ENCODE data around the gene FHAD1. TPM values are rescaled to one million over a fixed set of nuclear protein-coding genes. Genes with fewer than 3 reads are reported as not detected.

FHAD1 gene
- total RNA-seq, 1 experiment from 2014 or later, result 1.9 TPM

DNA sequence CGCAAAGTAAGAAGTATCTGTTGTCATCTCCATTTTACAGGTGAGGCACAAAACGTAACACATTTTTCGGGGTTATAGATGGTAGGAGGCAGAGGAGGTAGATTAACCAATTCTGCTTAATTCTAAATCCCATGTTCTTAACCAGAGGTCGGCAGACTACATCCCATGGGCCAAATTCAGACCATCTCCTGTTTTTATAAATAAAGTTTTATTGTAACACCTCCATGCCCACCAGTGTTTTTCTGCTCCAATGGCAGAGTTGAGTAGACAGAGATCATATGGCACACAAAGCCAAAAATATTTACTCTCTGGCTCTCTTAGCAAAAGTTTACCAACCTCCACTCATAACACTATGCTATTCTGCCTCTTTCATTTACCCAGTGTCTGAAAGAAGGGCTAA lies 30.9 kb downstream of the FHAD1 start:
- H3K79me2 ChIP-seq (ENCODE audit: insufficient read depth, low read length), result no peaks in the 10 kb centered on the region
- no peak overlapping the region for H4K8ac ChIP-seq (replicated peaks; ENCODE audit: insufficient read length, low read depth, low read length)
- no peak overlapping the region for H3K18ac ChIP-seq (ENCODE audit: insufficient read length, low read depth, low read length)
- no peak overlapping the region for H2BK20ac ChIP-seq (ENCODE audit: low read depth, low read length, poor library complexity, severe bottlenecking)
- no peak for DNase-seq
- WGBS (ENCODE audit: extremely low coverage, insufficient read length, low lambda C conversion rate), result no CpG with 5 or more reads among the region's 4 CpGs
- H2AK5ac ChIP-seq (ENCODE audit: insufficient read length, low read length), result no peak overlapping the region
- no peak overlapping the region for H3K9ac ChIP-seq (ENCODE audit: extremely low read depth, insufficient read length, low read length)
- no peak overlapping the region for H3K27ac ChIP-seq (ENCODE audit: insufficient read length, low read depth, low read length)
- no peaks in the 10 kb centered on the region for H3K79me1 ChIP-seq (ENCODE audit: insufficient read depth, low read depth, low read length, poor library complexity, severe bottlenecking)
- H3K23ac ChIP-seq (ENCODE audit: insufficient read length, low read depth, low read length), result no peak overlapping the region
- Mint-ChIP-seq H3K27me3 (ENCODE audit: low read depth) (peaks cover 7% of the 10 kb centered on the region; the same call in 1 of the 2 replicates), H3K36me3 (ENCODE audit: insufficient read depth in 1 of 3, low read depth in 3 of 3) (no peaks in the 10 kb centered on the region), H3K9me3 (no peaks in the 10 kb centered on the region), H3K4me3 (no peak overlapping the region), H3K27ac (no peak overlapping the region), H3K4me1 (peaks cover 6% of the 10 kb centered on the region in 2 experiments; a peak in 3 of 4 replicates)
- no peaks in the 10 kb centered on the region for H3K27me3 ChIP-seq (ENCODE audit: insufficient read depth, low read length)
- no peak overlapping the region for H3T11ph ChIP-seq (ENCODE audit: low read length)
- H3K14ac ChIP-seq (ENCODE audit: insufficient read depth, low read length), result no peak overlapping the region
- no peak overlapping the region for H2BK120ac ChIP-seq (ENCODE audit: low read depth, low read length, poor library complexity, severe bottlenecking)
- no peak overlapping the region for H3K56ac ChIP-seq (ENCODE audit: insufficient read length, low read depth, low read length)
- H4K20me1 ChIP-seq (ENCODE audit: control insufficient read depth, insufficient read depth, insufficient read length), result no peaks in the 10 kb centered on the region
- H3K4me2 ChIP-seq (ENCODE audit: insufficient read depth, insufficient read length, low read length), result no peak overlapping the region
- no peak overlapping the region for H2BK12ac ChIP-seq (ENCODE audit: insufficient read length, low read depth, low read length)
- no peak overlapping the region for H2BK15ac ChIP-seq (ENCODE audit: low read depth, low read length)
- no peaks in the 10 kb centered on the region for H3K9me3 ChIP-seq (ENCODE audit: control insufficient read depth, low read depth, low read length)
- no peak overlapping the region for H2BK5ac ChIP-seq (ENCODE audit: insufficient read length, low read length)
- H4K91ac ChIP-seq (ENCODE audit: insufficient read length, low read depth, low read length), result no peak overlapping the region
- H2AFZ ChIP-seq (ENCODE audit: low read length), result no peak overlapping the region
- no peaks in the 10 kb centered on the region for H3K4me1 ChIP-seq (ENCODE audit: insufficient read depth, low read length)
- H3K23me2 ChIP-seq (ENCODE audit: insufficient read length, low read depth, low read length, poor library complexity, severe bottlenecking), result no peaks in the 10 kb centered on the region
- H3K4ac ChIP-seq (ENCODE audit: low read depth, low read length), result no peak overlapping the region
- no peak overlapping the region for H4K5ac ChIP-seq (ENCODE audit: insufficient read length, low read depth, low read length)
- TF ChIP-seq, protein P1, sequence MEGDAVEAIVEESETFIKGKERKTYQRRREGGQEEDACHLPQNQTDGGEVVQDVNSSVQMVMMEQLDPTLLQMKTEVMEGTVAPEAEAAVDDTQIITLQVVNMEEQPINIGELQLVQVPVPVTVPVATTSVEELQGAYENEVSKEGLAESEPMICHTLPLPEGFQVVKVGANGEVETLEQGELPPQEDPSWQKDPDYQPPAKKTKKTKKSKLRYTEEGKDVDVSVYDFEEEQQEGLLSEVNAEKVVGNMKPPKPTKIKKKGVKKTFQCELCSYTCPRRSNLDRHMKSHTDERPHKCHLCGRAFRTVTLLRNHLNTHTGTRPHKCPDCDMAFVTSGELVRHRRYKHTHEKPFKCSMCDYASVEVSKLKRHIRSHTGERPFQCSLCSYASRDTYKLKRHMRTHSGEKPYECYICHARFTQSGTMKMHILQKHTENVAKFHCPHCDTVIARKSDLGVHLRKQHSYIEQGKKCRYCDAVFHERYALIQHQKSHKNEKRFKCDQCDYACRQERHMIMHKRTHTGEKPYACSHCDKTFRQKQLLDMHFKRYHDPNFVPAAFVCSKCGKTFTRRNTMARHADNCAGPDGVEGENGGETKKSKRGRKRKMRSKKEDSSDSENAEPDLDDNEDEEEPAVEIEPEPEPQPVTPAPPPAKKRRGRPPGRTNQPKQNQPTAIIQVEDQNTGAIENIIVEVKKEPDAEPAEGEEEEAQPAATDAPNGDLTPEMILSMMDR (conservative IDR thresholded peaks at IDR 0.05), result no peak
